HCT116 (cell line): ENCODE results near the gene THOC2.

ENCODE experiments used
- CEBPB ChIP-seq: IDR thresholded peaks from 2 replicates; pipeline ENCODE4 v1.6.1; 2012; ENCODE audit warnings: low read depth
- EGR1 ChIP-seq: IDR thresholded peaks from 2 replicates; pipeline ENCODE4 v1.6.1; 2012; ENCODE audit warnings: low read depth
- EZH2 ChIP-seq: fragments of 200-600 bp; sonication (generic); IDR thresholded peaks from 2 replicates; pipeline ENCODE4 v1.6.1; 2017; ENCODE audit warnings: antibody characterized with exemption, mixed run types
- EZH2phosphoT487 ChIP-seq: fragments of 200-600 bp; IDR thresholded peaks from 2 replicates; pipeline ENCODE4 v1.6.1; 2018; ENCODE audit warnings: antibody characterized with exemption, borderline replicate concordance
- FOSL1 ChIP-seq: IDR thresholded peaks from 2 replicates; pipeline ENCODE4 v1.6.1; 2012; ENCODE audit warnings: low read depth
- POLR2A ChIP-seq: IDR thresholded peaks from 2 replicates; pipeline ENCODE4 v1.7.0; 2011; ENCODE audit warnings: borderline replicate concordance; ENCODE audit not compliant: insufficient read depth, insufficient read length; ENCODE audit errors: extremely low read depth
- POLR2AphosphoS5 ChIP-seq: IDR thresholded peaks from 2 replicates; pipeline ENCODE4 v1.6.1; 2011; ENCODE audit warnings: mild to moderate bottlenecking, low read depth, low read length, moderate library complexity
- RAD21 ChIP-seq: IDR thresholded peaks from 2 replicates; pipeline ENCODE4 v1.6.1; 2012; ENCODE audit warnings: low read depth, mild to moderate bottlenecking
- SP1 ChIP-seq: IDR thresholded peaks from 2 replicates; pipeline ENCODE4 v1.6.1; 2012; ENCODE audit warnings: low read depth
- YY1 ChIP-seq: IDR thresholded peaks from 2 replicates; pipeline ENCODE4 v1.6.1; 2011; ENCODE audit warnings: low read length, low read depth, moderate library complexity, mild to moderate bottlenecking; ENCODE audit not compliant: insufficient replicate concordance; ENCODE audit errors: extremely low read depth
- ZFX ChIP-seq: fragments of 450-650 bp; IDR thresholded peaks from 2 replicates; pipeline ENCODE4 v1.6.1; 2017
- TF ChIP-seq, protein P1 (sequence below), 3 experiments: fragments of 200-600 bp in 1 of 3; sonication (generic) in 1 of 3; IDR thresholded peaks in 2 of 3; conservative IDR thresholded peaks in 1 of 3; 2 replicates each; pipeline ENCODE4 v1.5.1; 2012 to 2017; ENCODE audit warnings: low read depth in 2 of 3, low read length in 2 of 3, antibody characterized with exemption in 1 of 3, borderline replicate concordance in 1 of 3, control low read depth in 1 of 3, mild to moderate bottlenecking in 1 of 3, mixed read lengths in 1 of 3, mixed run types in 1 of 3, moderate library complexity in 1 of 3; ENCODE audit not compliant: insufficient read depth in 1 of 3

DNA sequence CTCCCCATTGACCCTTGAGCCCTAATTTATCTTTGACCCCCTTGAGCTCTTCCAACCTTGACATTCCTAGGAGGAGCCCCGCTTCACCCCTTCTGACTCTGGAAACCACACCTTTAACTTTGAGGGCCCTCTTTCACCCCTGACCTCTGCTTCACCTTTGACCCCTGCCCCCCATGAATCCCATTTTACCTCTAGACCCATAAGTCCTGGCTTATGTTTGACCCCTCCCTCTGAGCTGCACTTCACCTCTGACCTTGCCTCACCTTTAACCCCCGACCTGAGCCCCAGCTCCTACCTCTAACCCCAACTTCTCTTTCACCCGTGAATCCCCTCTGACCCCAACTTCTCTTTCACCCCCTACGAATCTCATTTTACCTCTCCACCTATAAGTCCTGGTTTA, 169.7 kb downstream of the THOC2 start:
- TF ChIP-seq EZH2phosphoT487, result no peak
- TF ChIP-seq, protein P1, sequence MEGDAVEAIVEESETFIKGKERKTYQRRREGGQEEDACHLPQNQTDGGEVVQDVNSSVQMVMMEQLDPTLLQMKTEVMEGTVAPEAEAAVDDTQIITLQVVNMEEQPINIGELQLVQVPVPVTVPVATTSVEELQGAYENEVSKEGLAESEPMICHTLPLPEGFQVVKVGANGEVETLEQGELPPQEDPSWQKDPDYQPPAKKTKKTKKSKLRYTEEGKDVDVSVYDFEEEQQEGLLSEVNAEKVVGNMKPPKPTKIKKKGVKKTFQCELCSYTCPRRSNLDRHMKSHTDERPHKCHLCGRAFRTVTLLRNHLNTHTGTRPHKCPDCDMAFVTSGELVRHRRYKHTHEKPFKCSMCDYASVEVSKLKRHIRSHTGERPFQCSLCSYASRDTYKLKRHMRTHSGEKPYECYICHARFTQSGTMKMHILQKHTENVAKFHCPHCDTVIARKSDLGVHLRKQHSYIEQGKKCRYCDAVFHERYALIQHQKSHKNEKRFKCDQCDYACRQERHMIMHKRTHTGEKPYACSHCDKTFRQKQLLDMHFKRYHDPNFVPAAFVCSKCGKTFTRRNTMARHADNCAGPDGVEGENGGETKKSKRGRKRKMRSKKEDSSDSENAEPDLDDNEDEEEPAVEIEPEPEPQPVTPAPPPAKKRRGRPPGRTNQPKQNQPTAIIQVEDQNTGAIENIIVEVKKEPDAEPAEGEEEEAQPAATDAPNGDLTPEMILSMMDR (IDR thresholded peaks at IDR 0.05 in 2 of 3, conservative IDR thresholded peaks at IDR 0.05 in 1 of 3; ENCODE audit: borderline replicate concordance in 1 of 3, insufficient read depth in 1 of 3, low read depth in 2 of 3, low read length in 2 of 3), result no peak
- no peak for TF ChIP-seq SP1
- no peak for TF ChIP-seq POLR2AphosphoS5
- TF ChIP-seq POLR2A, result no peak
- TF ChIP-seq RAD21, result no peak
- no peak for TF ChIP-seq EGR1
- TF ChIP-seq CEBPB, result no peak
- no peak for TF ChIP-seq ZFX
- no peak for TF ChIP-seq YY1
- TF ChIP-seq FOSL1, result no peak
- no peak for TF ChIP-seq EZH2
